GM12892 (cell line): ENCODE data around the gene COL23A1.

Experiments used
- POLR2A ChIP-seq: IDR thresholded peaks from 2 replicates; pipeline ENCODE4 v1.6.1; 2011; ENCODE audit warnings: low read depth, low read length, control low read depth
- POLR2AphosphoS5 ChIP-seq: IDR thresholded peaks from 2 replicates; pipeline ENCODE4 v1.6.1; 2011; ENCODE audit warnings: low read depth, low read length, control low read depth

GRCh38 chr5:178519155-178519554 lies 71.0 kb downstream of the COL23A1 start:
- TF ChIP-seq POLR2A (no peak), POLR2AphosphoS5 (no peak)
